Mucosa of descending colon (tissue), 3 donors: Measurements from ENCODE around the gene CIBAR2. TPM values are rescaled to one million over a fixed set of nuclear protein-coding genes. Genes with fewer than 3 reads are reported as not detected.
A peak's percentile ranks its signal among the peaks of the same experiment; 100 is the strongest.

Experiments
- ATAC-seq: fragments of 200-7000 bp; cut with Tn5 transposase; one replicate; pipeline ENCODE4 v1.9.1; 2020; ENCODE audit warnings: mild to moderate bottlenecking, moderate library complexity
- DNase-seq, 3 donors: peaks; one replicate each; pipeline ENCODE4 v3.0.0-alpha.2; 2020
- H3K36me3 ChIP-seq: fragments of 200-600 bp; one replicate; pipeline ENCODE4 v1.8.0; 2021; ENCODE audit warnings: low read depth, mild to moderate bottlenecking
- H3K4me1 ChIP-seq: fragments of 200-600 bp; one replicate; pipeline ENCODE4 v1.8.0; 2021; ENCODE audit warnings: low read depth, mild to moderate bottlenecking
- H3K4me3 ChIP-seq: fragments of 200-600 bp; one replicate; pipeline ENCODE4 v1.8.0; 2021; ENCODE audit warnings: mild to moderate bottlenecking
- H3K9me3 ChIP-seq: fragments of 200-600 bp; one replicate; pipeline ENCODE4 v1.8.0; 2021; ENCODE audit warnings: mild to moderate bottlenecking
- intact Hi-C, 2 donors: fragments of 100-400 bp; cut with DNase I in 1 of 2; cut with micrococcal nuclease in 1 of 2; formaldehyde crosslinking; loops; one replicate each; pipeline versions ENCODE4 v1.11.0 to v1.11.1; 2022; cut with DNase I, micrococcal nuclease
- total RNA-seq, 3 donors: library from RNA; stranded (reverse); fragmentation: NEBNext Ultra II Directional in 2 of 3; extraction: Animal tissue kit (Norgen Biotek cat#: 25700) in 2 of 3; gene quantifications; one replicate each; pipeline versions ENCODE4 v1.2.1 to v1.2.4, GENCODE V29; 2021 to 2023
- TF ChIP-seq, protein P1 (sequence below): fragments of 200-600 bp; IDR thresholded peaks from one replicate; pipeline ENCODE4 v1.8.0; 2022; ENCODE audit warnings: antibody characterized with exemption, mild to moderate bottlenecking
- donor health status: DM: no; HTN: no; CAD: no; lungs with moderate emphysema.
- donor health status: DM: no; HTN: no; CAD: no.
- donor health status: DM: no; HTN: yes; CAD: no.

Gene CIBAR2
- total RNA-seq, 3 donors from 2014 or later = not detected

DNA sequence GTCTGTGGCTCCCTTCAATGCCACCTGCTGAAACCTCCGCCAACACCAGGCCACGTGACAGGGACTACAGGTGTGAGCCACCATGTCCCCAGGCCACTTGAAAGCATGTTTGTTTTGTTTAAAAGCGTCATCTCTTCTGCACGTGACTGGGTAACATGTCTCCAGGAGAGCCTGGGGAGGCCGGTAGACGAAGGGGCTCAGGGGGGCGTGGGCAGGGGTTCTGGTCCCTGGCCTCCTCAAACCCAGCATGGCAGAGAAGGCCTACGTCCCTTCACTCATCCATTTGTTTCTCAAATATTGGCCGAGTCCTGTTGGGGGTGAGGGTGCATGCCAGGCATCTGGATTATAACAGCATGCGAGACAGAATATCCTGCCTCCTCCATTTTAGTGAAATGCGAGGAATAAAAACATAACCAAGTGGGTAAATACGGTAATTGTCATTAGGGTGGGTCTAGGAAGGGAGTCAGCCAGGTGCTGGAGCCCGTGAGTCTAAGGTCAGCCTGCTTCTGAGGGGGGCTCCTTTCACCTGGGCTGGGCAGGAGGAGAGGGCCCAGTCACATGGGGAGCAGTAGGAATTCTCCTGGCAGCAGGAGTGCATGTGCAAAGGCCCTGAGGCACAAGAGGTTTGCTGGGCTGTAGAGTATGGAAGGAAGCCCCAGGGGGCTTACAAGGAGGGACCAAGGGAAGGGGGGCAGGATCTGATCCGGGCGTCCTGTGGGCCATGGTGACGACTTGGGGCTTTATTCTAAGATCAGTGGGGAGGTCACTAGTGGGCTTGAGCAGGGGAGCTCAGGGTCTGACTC, 26.8 kb upstream of the CIBAR2 start:
- no peaks in the 10 kb centered on the region for H3K36me3 ChIP-seq
- no peak for DNase-seq
- TF ChIP-seq, protein P1, sequence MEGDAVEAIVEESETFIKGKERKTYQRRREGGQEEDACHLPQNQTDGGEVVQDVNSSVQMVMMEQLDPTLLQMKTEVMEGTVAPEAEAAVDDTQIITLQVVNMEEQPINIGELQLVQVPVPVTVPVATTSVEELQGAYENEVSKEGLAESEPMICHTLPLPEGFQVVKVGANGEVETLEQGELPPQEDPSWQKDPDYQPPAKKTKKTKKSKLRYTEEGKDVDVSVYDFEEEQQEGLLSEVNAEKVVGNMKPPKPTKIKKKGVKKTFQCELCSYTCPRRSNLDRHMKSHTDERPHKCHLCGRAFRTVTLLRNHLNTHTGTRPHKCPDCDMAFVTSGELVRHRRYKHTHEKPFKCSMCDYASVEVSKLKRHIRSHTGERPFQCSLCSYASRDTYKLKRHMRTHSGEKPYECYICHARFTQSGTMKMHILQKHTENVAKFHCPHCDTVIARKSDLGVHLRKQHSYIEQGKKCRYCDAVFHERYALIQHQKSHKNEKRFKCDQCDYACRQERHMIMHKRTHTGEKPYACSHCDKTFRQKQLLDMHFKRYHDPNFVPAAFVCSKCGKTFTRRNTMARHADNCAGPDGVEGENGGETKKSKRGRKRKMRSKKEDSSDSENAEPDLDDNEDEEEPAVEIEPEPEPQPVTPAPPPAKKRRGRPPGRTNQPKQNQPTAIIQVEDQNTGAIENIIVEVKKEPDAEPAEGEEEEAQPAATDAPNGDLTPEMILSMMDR = no peak
- no peaks in the 10 kb centered on the region for H3K9me3 ChIP-seq
- H3K4me1 ChIP-seq = peaks cover 6% of the 10 kb centered on the region
- ATAC-seq = no peak
- H3K4me3 ChIP-seq = no peak overlapping the region
- intact Hi-C loops = no loop called here

DNA sequence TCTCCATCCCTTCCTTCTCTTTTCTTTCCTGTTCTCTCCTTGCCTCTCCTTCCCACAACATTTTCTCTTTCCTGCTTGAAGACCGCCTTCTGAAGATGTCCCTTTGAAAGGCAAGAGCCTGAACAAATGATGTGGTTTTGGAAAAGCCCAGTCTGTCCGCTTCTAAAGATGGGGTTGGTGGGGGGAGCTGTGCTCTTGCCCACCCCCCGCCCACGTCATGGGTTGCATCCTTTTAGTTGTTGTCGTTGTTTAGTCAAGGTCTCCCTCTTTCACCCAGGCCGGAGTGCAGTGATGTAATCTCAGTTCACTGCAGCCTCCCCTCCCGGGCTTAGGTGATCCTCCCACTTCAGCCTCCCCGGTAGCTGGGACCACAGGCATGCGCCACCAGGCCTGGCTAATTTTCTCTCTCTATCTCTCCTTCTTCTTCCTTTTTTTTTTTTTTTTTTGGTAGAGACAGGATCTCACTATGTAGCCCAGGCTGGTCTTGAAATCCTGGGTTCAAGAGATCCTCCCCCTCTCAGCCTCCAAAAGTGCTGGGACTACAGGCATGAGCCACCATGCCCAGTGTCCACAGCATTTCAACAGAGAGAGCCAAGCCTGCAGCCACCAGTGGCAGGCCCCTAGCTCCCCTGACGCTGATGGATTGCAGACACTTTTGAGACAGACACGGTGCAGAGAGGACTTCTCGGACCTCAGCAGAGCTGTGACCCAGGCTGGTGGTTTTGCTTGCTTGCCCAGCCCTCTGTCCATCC, 26.0 kb upstream of the CIBAR2 start:
- DNase-seq = no peak
- Histone ChIP-seq H3K4me1 (peaks cover 6% of the 10 kb centered on the region), H3K9me3 (no peaks in the 10 kb centered on the region), H3K4me3 (no peak overlapping the region), H3K36me3 (no peaks in the 10 kb centered on the region)
- TF ChIP-seq, protein P1 = no peak
- ATAC-seq = no peak
- intact Hi-C loops = no loop called here

DNA sequence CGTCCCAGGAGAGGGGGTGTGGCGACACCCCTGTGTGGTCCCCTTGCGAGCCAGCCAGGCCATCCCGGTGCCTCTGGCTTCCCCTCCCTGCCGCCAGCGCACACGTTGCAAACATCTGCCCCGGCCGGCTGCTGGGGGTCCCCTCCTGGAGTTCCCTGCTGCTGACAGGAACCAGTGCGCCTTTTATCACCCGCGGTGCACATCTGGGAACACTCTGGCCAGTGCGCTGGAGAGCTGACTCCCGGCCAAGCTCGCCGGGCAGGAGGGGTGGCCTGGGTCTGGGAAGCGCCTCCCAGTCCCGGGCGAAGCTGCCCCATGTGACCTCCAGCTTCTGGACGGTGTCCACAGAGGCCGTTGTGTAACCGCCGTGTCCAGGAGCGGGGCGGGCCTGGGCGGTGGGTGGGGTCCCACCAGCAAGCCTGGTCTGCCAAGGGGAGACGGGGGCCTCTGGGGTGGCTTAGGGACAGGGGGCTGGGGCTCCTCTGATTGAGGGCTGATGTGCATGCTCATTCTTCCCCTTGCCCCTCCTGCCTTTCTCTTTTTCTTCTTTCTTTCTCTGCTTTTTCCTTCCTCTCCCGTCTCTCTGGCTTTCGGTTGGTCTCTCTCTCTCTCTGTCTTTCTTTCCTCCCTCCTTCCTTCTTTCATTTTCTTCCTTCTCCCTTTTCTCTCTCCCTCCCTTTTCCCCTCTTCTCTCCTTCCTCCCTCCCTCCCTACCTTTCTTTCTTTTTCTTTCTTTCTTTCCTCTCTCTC, 25.2 kb upstream of the CIBAR2 start:
- no peaks in the 10 kb centered on the region for H3K9me3 ChIP-seq
- H3K4me3 ChIP-seq = no peak overlapping the region
- peaks cover 6% of the 10 kb centered on the region for H3K4me1 ChIP-seq
- ATAC-seq (peak; percentile 80), DNase-seq (peak; percentile 78 to 89 (median 85))
- intact Hi-C loops = no loop called here
- H3K36me3 ChIP-seq = no peaks in the 10 kb centered on the region
- TF ChIP-seq, protein P1 = no peak

DNA sequence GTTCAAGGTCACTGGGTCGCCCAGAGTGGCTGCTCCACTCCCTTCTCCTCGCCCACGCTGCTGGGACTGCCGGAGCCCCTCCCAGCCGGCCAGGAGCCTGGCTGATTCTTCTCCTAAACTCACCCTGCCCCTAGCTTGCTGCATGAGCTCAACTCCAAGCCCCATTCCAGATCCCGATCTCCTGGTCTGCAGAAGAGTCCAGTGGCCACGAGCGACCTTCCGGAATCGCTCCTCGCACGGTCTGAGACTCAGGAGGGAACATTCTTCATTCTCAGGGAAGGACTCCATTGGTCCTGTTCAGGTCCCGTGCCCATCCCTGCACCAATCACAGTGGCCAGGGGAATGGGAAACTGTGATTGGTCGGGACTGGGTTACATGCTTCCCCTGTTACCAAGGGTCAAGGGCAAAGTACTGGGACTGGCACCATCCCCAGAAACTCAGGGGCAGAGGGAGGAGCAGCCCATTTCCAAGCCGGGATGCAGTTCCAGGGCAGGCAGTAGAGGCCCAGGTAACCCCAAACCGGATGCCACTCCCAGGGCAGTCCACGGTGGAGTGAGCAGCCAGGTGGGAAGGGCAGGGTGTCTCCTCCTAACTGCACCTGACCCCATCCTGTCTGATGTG, 24.5 kb upstream of the CIBAR2 start:
- DNase-seq (peak in 1 of 3 donors; percentile 35), ATAC-seq (peak; percentile 53)
- intact Hi-C loops = no loop called here
- Histone ChIP-seq H3K4me3 (no peak overlapping the region), H3K9me3 (no peaks in the 10 kb centered on the region), H3K36me3 (no peaks in the 10 kb centered on the region), H3K4me1 (peaks cover 6% of the 10 kb centered on the region)
- TF ChIP-seq, protein P1 = no peak

DNA sequence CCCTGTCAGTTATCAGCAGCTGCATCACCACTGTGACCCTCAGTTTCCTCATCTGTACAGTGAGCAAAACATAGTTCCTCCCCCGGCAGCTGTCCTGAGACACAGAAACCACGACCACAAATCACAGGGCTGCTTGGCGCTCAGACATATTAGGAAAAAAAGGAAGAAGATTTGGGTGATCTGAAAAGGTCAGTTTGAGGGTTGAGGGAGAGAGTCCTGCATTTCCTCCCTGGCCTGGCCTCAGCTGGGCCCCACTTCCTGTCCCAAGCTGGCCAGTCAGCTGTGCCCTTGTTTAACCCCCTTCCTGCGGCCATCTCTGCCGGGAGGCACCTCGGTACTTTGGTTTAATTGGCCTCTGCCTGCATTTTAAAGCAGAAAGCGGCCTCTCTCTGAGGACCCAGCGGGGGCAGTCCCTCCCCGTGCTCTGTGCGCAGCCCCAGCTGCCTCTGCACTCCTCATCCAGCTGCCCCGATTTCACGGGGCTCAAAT, 24.0 kb upstream of the CIBAR2 start:
- no peaks in the 10 kb centered on the region for H3K9me3 ChIP-seq
- TF ChIP-seq, protein P1 = no peak
- peaks cover 6% of the 10 kb centered on the region for H3K4me1 ChIP-seq
- peak; percentile 38 for ATAC-seq
- peak in 1 of 3 donors; percentile 42 for DNase-seq
- no peak overlapping the region for H3K4me3 ChIP-seq
- intact Hi-C loops = no loop called here
- no peaks in the 10 kb centered on the region for H3K36me3 ChIP-seq
